ENCODE measurements around the gene PPP6R1. TPM values are rescaled to one million over a fixed set of nuclear protein-coding genes. Genes with fewer than 3 reads are reported as not detected.
A peak's percentile ranks its signal among the peaks of the same experiment; 100 is the strongest.

Gene PPP6R1
- total and polyA plus RNA-seq, 2 experiments from 2014 or later, result 37.1 to 76.0 TPM

- Histone ChIP-seq H4K20me1 (ENCODE audit: insufficient read depth, poor library complexity, severe bottlenecking) (no peaks in the 10 kb centered on the region), H3K36me3 (replicated peaks; ENCODE audit: insufficient read depth, low read depth) (no peaks in the 10 kb centered on the region), H3K4me2 (no peak overlapping the region), H3K27me3 (no peaks in the 10 kb centered on the region), H3K9me2 (replicated peaks; ENCODE audit: insufficient read depth) (no peaks in the 10 kb centered on the region), H3K9me3 (ENCODE audit: low read depth) (no peaks in the 10 kb centered on the region), H3K27ac (no peak overlapping the region), H3K4me1 (ENCODE audit: insufficient read depth) (peaks cover 14% of the 10 kb centered on the region), H2AFZ (no peak overlapping the region), H3K4me3 (no peak overlapping the region), H3K79me2 (peaks cover 21% of the 10 kb centered on the region)
- peak; percentile 3 for DNase-seq (ENCODE audit: low spot score)
- 94% methylated on average over 24 of the region's 26 CpGs for WGBS (ENCODE audit: low lambda C conversion rate, missing lambda C conversion rate)
- TF ChIP-seq EZH2phosphoT487 (IDR thresholded peaks at IDR 0.05; ENCODE audit: low read depth, severe bottlenecking, unreplicated experiment), result no peak
- TF ChIP-seq CTCF (IDR thresholded peaks at IDR 0.05; ENCODE audit: poor library complexity), result no peak
- no peak for TF ChIP-seq EZH2 (IDR thresholded peaks at IDR 0.05; ENCODE audit: borderline replicate concordance)
These were observed 34.7 kb downstream of the PPP6R1 start for GRCh38 chr19:55224038-55224665.

DNA sequence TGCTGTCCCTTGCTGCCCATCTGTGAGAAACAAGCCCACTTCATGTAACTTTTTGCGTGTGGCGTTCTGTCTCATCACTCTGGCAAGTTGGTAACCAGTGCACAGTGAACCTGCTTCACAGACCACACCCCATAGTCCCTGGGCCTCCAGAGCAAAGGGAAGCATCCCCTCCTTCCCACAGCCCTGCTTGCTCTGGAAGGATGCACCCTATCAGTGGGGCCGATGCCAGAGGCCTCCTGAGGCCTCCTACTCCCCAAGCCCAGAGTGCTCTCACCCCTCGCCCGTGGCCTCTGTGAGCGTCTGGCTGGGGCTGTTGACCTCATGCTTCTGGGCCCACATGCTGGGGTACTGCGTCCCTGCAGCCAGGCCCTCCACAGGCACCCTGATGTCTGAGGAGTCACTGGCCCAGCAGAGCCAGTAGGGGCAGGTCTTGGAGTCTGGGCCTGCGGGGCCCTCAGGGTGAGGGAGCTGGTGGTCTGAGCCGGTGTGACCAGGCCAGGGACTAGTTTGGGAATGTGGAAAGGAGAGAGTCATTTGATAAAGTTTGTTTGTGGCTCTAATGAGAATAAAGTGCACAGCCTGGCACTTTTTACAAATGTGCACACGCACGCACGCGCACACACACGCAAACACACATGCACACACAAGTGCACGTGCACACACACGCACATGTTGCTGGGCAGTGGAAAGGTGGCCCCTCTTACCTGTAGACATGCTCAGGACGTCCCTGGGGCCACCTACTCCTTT lies 35.4 kb downstream of the PPP6R1 start:
- Histone ChIP-seq H3K27ac (no peak overlapping the region), H3K79me2 (peaks cover 21% of the 10 kb centered on the region), H3K4me2 (no peak overlapping the region), H3K9me3 (ENCODE audit: low read depth) (no peaks in the 10 kb centered on the region), H4K20me1 (ENCODE audit: insufficient read depth, poor library complexity, severe bottlenecking) (no peaks in the 10 kb centered on the region), H3K4me3 (no peak overlapping the region), H3K4me1 (ENCODE audit: insufficient read depth) (peaks cover 9% of the 10 kb centered on the region), H3K27me3 (no peaks in the 10 kb centered on the region), H2AFZ (no peak overlapping the region), H3K9me2 (replicated peaks; ENCODE audit: insufficient read depth) (no peaks in the 10 kb centered on the region), H3K36me3 (replicated peaks; ENCODE audit: insufficient read depth, low read depth) (no peaks in the 10 kb centered on the region)
- WGBS (ENCODE audit: low lambda C conversion rate, missing lambda C conversion rate), result 95% methylated on average over 15 of the region's 17 CpGs
- TF ChIP-seq CTCF (IDR thresholded peaks at IDR 0.05; ENCODE audit: poor library complexity) (no peak), EZH2phosphoT487 (IDR thresholded peaks at IDR 0.05; ENCODE audit: low read depth, severe bottlenecking, unreplicated experiment) (no peak), EZH2 (IDR thresholded peaks at IDR 0.05; ENCODE audit: borderline replicate concordance) (no peak)
- DNase-seq (ENCODE audit: low spot score), result peak; percentile 3

DNA sequence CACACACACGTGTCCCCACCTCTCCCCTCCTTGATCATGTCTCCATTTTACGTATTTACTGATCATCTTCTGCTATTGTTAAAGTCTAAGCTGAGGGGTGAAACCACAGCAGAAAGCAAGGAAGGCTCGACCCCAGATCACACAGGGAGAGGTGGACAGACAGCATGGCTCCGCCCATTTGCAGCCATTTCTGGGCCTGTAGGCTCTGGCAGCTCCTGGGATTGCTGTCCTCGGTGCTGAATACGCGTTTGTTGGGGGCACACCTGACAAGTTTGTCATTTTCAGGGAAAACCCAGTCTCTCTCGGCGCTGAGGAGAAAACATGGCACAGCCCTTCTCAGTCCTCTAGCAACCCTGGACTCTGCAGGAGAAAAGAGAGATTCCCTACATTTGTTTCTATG lies 38.3 kb downstream of the PPP6R1 start:
- no peak overlapping the region for H2AFZ ChIP-seq
- 88% methylated on average over 9 of the region's 9 CpGs for WGBS (ENCODE audit: low lambda C conversion rate, missing lambda C conversion rate)
- peak; percentile 33 for DNase-seq (ENCODE audit: low spot score)
- no peak overlapping the region for H3K4me3 ChIP-seq
- no peaks in the 10 kb centered on the region for H3K27me3 ChIP-seq
- no peak overlapping the region for H3K27ac ChIP-seq
- H3K79me2 ChIP-seq, result no peaks in the 10 kb centered on the region
- H3K36me3 ChIP-seq (replicated peaks; ENCODE audit: insufficient read depth, low read depth), result no peaks in the 10 kb centered on the region
- no peaks in the 10 kb centered on the region for H3K9me3 ChIP-seq (ENCODE audit: low read depth)
- H4K20me1 ChIP-seq (ENCODE audit: insufficient read depth, poor library complexity, severe bottlenecking), result no peaks in the 10 kb centered on the region
- H3K9me2 ChIP-seq (replicated peaks; ENCODE audit: insufficient read depth), result no peaks in the 10 kb centered on the region
- no peak overlapping the region for H3K4me2 ChIP-seq
- H3K4me1 ChIP-seq (ENCODE audit: insufficient read depth), result peaks cover 8% of the 10 kb centered on the region
- TF ChIP-seq CTCF (IDR thresholded peaks at IDR 0.05; ENCODE audit: poor library complexity) (no peak), EZH2 (IDR thresholded peaks at IDR 0.05; ENCODE audit: borderline replicate concordance) (no peak), EZH2phosphoT487 (IDR thresholded peaks at IDR 0.05; ENCODE audit: low read depth, severe bottlenecking, unreplicated experiment) (no peak)

Measured in hepatocyte (in vitro differentiated cells).